ENCODE measurements around the gene SERPINA9. TPM values are rescaled to one million over a fixed set of nuclear protein-coding genes. Genes with fewer than 3 reads are reported as not detected.
"Not testable (repeated sequence)": the region's sequence is repeated elsewhere in the genome, so short reads cannot be mapped to it uniquely, and the experiment has no call there.

SERPINA9 gene
- total RNA-seq, 1 experiment from 2014 or later: not detected

DNA sequence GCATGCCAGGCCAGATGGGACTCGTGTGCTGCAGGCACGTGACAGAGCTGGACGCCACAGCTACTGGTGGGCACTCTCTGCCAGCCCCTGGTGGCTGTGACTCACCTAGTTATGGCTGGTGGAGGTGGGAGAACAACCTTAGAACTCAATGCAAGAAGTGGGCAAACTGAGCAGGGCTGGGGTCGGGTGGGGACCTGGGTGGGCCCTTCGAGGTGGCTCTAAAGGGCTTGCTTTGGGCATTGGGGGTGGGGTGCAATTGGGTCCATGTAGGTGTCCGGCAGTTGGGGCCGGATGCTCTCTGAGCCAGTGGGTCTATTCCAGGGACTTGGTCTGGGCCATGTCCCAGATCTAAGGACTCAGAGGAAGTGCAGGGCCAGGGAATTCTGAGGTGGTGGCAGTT is 38.4 kb upstream of the SERPINA9 start:
- Histone ChIP-seq H3K27ac (ENCODE audit: low read depth, low read length) (no peak overlapping the region), H3K36me3 (ENCODE audit: control insufficient read depth in 1 of 2, insufficient read depth in 2 of 2, low read length in 2 of 2) (no peaks in the 10 kb centered on the region), H3K4me2 (ENCODE audit: low read length) (no peak overlapping the region), H3K27me3 (ENCODE audit: insufficient read depth, low read length) (peaks cover 4% of the 10 kb centered on the region; the same call in 1 of the 2 replicates), H3K9me3 (ENCODE audit: control insufficient read depth in 1 of 2, insufficient read depth in 1 of 2, low read depth in 1 of 2, low read length in 2 of 2) (no peaks in the 10 kb centered on the region), H3K4me1 (ENCODE audit: control insufficient read depth in 1 of 2, insufficient read depth in 2 of 2, low read length in 2 of 2) (no peaks in the 10 kb centered on the region), H4K20me1 (ENCODE audit: insufficient read depth) (no peaks in the 10 kb centered on the region), H3K4me3 (replicated peaks in 1 of 2; ENCODE audit: low read depth in 1 of 2, low read length in 2 of 2) (no peak overlapping the region), H3K9ac (ENCODE audit: low read length) (no peak overlapping the region), H2AFZ (ENCODE audit: low read depth, low read length, poor library complexity, severe bottlenecking) (no peak overlapping the region), H3K9me2 (ENCODE audit: insufficient read depth) (no peaks in the 10 kb centered on the region), H3K79me2 (ENCODE audit: insufficient read depth, low read length) (no peaks in the 10 kb centered on the region)
- CTCF ChIA-PET: no interaction called here
- POLR2A ChIA-PET: no interaction called here
- ATAC-seq (no peak), DNase-seq (ENCODE audit: low read depth, low spot score) (no peak)
- RAD21 ChIA-PET (ENCODE audit: low non-redundant PET in 1 of 2, low total read pairs in 2 of 2, uncharacterized antibody in 2 of 2, unreplicated experiment in 2 of 2): no interaction called here
- intact Hi-C loops (cut with micrococcal nuclease): no loop called here
- TF ChIP-seq ZNF274 (IDR thresholded peaks at IDR 0.05; ENCODE audit: low read depth, low read length): no peak
- TF ChIP-seq YY1 (IDR thresholded peaks at IDR 0.05; ENCODE audit: extremely low read depth, insufficient replicate concordance, low read depth, low read length): no peak
- TF ChIP-seq SRF (IDR thresholded peaks at IDR 0.05; ENCODE audit: low read depth): no peak
- TF ChIP-seq, protein P1, sequence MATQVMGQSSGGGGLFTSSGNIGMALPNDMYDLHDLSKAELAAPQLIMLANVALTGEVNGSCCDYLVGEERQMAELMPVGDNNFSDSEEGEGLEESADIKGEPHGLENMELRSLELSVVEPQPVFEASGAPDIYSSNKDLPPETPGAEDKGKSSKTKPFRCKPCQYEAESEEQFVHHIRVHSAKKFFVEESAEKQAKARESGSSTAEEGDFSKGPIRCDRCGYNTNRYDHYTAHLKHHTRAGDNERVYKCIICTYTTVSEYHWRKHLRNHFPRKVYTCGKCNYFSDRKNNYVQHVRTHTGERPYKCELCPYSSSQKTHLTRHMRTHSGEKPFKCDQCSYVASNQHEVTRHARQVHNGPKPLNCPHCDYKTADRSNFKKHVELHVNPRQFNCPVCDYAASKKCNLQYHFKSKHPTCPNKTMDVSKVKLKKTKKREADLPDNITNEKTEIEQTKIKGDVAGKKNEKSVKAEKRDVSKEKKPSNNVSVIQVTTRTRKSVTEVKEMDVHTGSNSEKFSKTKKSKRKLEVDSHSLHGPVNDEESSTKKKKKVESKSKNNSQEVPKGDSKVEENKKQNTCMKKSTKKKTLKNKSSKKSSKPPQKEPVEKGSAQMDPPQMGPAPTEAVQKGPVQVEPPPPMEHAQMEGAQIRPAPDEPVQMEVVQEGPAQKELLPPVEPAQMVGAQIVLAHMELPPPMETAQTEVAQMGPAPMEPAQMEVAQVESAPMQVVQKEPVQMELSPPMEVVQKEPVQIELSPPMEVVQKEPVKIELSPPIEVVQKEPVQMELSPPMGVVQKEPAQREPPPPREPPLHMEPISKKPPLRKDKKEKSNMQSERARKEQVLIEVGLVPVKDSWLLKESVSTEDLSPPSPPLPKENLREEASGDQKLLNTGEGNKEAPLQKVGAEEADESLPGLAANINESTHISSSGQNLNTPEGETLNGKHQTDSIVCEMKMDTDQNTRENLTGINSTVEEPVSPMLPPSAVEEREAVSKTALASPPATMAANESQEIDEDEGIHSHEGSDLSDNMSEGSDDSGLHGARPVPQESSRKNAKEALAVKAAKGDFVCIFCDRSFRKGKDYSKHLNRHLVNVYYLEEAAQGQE (IDR thresholded peaks at IDR 0.05; ENCODE audit: low read depth): no peak
- no peak for TF ChIP-seq TCF7L2 (IDR thresholded peaks at IDR 0.05; ENCODE audit: borderline replicate concordance, extremely low read depth, insufficient read depth, insufficient read length)
- TF ChIP-seq, protein P2, sequence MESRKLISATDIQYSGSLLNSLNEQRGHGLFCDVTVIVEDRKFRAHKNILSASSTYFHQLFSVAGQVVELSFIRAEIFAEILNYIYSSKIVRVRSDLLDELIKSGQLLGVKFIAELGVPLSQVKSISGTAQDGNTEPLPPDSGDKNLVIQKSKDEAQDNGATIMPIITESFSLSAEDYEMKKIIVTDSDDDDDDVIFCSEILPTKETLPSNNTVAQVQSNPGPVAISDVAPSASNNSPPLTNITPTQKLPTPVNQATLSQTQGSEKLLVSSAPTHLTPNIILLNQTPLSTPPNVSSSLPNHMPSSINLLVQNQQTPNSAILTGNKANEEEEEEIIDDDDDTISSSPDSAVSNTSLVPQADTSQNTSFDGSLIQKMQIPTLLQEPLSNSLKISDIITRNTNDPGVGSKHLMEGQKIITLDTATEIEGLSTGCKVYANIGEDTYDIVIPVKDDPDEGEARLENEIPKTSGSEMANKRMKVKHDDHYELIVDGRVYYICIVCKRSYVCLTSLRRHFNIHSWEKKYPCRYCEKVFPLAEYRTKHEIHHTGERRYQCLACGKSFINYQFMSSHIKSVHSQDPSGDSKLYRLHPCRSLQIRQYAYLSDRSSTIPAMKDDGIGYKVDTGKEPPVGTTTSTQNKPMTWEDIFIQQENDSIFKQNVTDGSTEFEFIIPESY (IDR thresholded peaks at IDR 0.05; ENCODE audit: extremely low read depth, insufficient replicate concordance, low read length): no peak
- TF ChIP-seq POLR2A (IDR thresholded peaks at IDR 0.05; ENCODE audit: borderline replicate concordance, extremely low read depth, insufficient read depth, insufficient read length): no peak
- no peak for TF ChIP-seq FOSL1 (IDR thresholded peaks at IDR 0.05; ENCODE audit: low read depth)
- BruUV-seq (replicated peaks): no TSS peak

GRCh38 chr14:94510481-94510880 is 34.5 kb upstream of the SERPINA9 start:
- H4K20me1 ChIP-seq (ENCODE audit: insufficient read depth); H3K9me2 ChIP-seq (ENCODE audit: insufficient read depth); DNase-seq (ENCODE audit: low read depth, low spot score); H3K36me3 ChIP-seq (ENCODE audit: control insufficient read depth in 1 of 2, insufficient read depth in 2 of 2, low read length in 2 of 2); CTCF ChIA-PET; H3K79me2 ChIP-seq (ENCODE audit: insufficient read depth, low read length); H3K9ac ChIP-seq (ENCODE audit: low read length); intact Hi-C loops (cut with micrococcal nuclease); H3K4me1 ChIP-seq (ENCODE audit: control insufficient read depth in 1 of 2, insufficient read depth in 2 of 2, low read length in 2 of 2); BruUV-seq (replicated peaks); H3K27me3 ChIP-seq (ENCODE audit: insufficient read depth, low read length); H3K9me3 ChIP-seq (ENCODE audit: control insufficient read depth in 1 of 2, insufficient read depth in 1 of 2, low read depth in 1 of 2, low read length in 2 of 2); H2AFZ ChIP-seq (ENCODE audit: low read depth, low read length, poor library complexity, severe bottlenecking); RAD21 ChIA-PET (ENCODE audit: low non-redundant PET in 1 of 2, low total read pairs in 2 of 2, uncharacterized antibody in 2 of 2, unreplicated experiment in 2 of 2); H3K27ac ChIP-seq (ENCODE audit: low read depth, low read length); ATAC-seq; H3K4me3 ChIP-seq (replicated peaks in 1 of 2; ENCODE audit: low read depth in 1 of 2, low read length in 2 of 2); POLR2A ChIA-PET; H3K4me2 ChIP-seq (ENCODE audit: low read length): not testable (repeated sequence)
